Measurements from ENCODE around the gene NAT14. TPM values are rescaled to one million over a fixed set of nuclear protein-coding genes. Genes with fewer than 3 reads are reported as not detected.

The NAT14 gene
- total RNA-seq, 1 experiment from 2014 or later: 87.7 TPM

- no peak for ATAC-seq
- Mint-ChIP-seq H3K9me3 (peaks cover 19% of the 10 kb centered on the region), H3K27me3 (ENCODE audit: low read depth) (peaks cover 81% of the 10 kb centered on the region), H3K4me3 (no peak overlapping the region), H3K4me1 (no peaks in the 10 kb centered on the region; the same call in 1 of the 2 replicates), H3K27ac (no peak overlapping the region), H3K36me3 (peaks cover 7% of the 10 kb centered on the region)
- no peak for TF ChIP-seq ATF1 (CRISPR knock-in tag; IDR thresholded peaks at IDR 0.05)
- TF ChIP-seq PRRX2 (CRISPR knock-in tag; IDR thresholded peaks at IDR 0.05): no peak
- TF ChIP-seq SMAD4 (CRISPR knock-in tag; IDR thresholded peaks at IDR 0.05): no peak
- TF ChIP-seq ZNF512 (CRISPR knock-in tag; IDR thresholded peaks at IDR 0.05; ENCODE audit: borderline replicate concordance): no peak
- TF ChIP-seq IRF2 (CRISPR knock-in tag; IDR thresholded peaks at IDR 0.05; ENCODE audit: borderline replicate concordance, low read depth): no peak
- TF ChIP-seq ZNF317 (CRISPR knock-in tag; IDR thresholded peaks at IDR 0.05; ENCODE audit: borderline replicate concordance, low read depth): no peak
- TF ChIP-seq TP53 (CRISPR knock-in tag; IDR thresholded peaks at IDR 0.05): no peak
- TF ChIP-seq GABPB1 (CRISPR knock-in tag; IDR thresholded peaks at IDR 0.05): no peak
- TF ChIP-seq ERG (CRISPR knock-in tag; IDR thresholded peaks at IDR 0.05): no peak
- no peak for TF ChIP-seq ATF3 (CRISPR knock-in tag; conservative IDR thresholded peaks at IDR 0.05)
- no peak for TF ChIP-seq TCF7 (CRISPR knock-in tag; IDR thresholded peaks at IDR 0.05; ENCODE audit: low read depth)
- TF ChIP-seq AFF4 (CRISPR knock-in tag; IDR thresholded peaks at IDR 0.05; ENCODE audit: borderline replicate concordance): no peak
- no peak for TF ChIP-seq ZNF532 (CRISPR knock-in tag; IDR thresholded peaks at IDR 0.05; ENCODE audit: borderline replicate concordance)
- no peak for DNase-seq (ENCODE audit: low spot score)
- CTCF ChIA-PET: interaction anchor here (0.9 to 1.6 kb wide), 2 partner anchors 33 to 38 kb away, joined by 3 to 8 read pairs; no protein-coding TSS in a partner anchor
- POLR2A ChIA-PET: no interaction called here
These were observed 15.5 kb downstream of the NAT14 start for GRCh38 chr19:55500368-55500952.
